ENCODE data around the gene JCAD.
"Not testable (repeated sequence)": the region's sequence is repeated elsewhere in the genome, so short reads cannot be mapped to it uniquely, and the experiment has no call there.

The JCAD gene

DNA sequence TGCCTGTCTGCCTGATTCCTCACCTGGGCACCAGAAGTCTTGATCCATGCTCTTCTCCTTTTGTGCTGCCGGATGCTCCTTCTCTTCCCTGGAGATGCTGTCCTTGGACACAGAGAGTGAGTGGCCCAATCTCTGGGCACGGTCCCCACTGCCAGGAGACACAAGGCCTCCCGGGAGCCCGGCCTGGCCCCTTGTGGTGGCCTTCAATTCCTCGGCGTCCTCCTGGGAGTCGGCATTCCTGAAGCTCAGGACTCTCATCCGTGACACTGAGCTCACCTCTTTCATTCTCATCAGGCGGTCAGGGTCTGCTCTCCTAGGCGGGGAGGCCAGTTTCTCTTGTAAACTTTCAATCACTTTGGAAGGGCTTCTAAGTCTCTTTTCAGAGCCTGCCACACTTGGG is 33.3 kb downstream of the JCAD start:
- no peak overlapping the region for H3K27ac ChIP-seq (replicated peaks)
- no peak for TF ChIP-seq SPI1 (IDR thresholded peaks at IDR 0.05; ENCODE audit: borderline replicate concordance, low read depth)
- TF ChIP-seq POLR2AphosphoS5 (IDR thresholded peaks at IDR 0.05; ENCODE audit: low read depth): no peak
- TF ChIP-seq, protein P1, sequence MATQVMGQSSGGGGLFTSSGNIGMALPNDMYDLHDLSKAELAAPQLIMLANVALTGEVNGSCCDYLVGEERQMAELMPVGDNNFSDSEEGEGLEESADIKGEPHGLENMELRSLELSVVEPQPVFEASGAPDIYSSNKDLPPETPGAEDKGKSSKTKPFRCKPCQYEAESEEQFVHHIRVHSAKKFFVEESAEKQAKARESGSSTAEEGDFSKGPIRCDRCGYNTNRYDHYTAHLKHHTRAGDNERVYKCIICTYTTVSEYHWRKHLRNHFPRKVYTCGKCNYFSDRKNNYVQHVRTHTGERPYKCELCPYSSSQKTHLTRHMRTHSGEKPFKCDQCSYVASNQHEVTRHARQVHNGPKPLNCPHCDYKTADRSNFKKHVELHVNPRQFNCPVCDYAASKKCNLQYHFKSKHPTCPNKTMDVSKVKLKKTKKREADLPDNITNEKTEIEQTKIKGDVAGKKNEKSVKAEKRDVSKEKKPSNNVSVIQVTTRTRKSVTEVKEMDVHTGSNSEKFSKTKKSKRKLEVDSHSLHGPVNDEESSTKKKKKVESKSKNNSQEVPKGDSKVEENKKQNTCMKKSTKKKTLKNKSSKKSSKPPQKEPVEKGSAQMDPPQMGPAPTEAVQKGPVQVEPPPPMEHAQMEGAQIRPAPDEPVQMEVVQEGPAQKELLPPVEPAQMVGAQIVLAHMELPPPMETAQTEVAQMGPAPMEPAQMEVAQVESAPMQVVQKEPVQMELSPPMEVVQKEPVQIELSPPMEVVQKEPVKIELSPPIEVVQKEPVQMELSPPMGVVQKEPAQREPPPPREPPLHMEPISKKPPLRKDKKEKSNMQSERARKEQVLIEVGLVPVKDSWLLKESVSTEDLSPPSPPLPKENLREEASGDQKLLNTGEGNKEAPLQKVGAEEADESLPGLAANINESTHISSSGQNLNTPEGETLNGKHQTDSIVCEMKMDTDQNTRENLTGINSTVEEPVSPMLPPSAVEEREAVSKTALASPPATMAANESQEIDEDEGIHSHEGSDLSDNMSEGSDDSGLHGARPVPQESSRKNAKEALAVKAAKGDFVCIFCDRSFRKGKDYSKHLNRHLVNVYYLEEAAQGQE (IDR thresholded peaks at IDR 0.05; ENCODE audit: insufficient replicate concordance, low read depth): no peak
- no peak for TF ChIP-seq GABPA (IDR thresholded peaks at IDR 0.05; ENCODE audit: low read depth)
- TF ChIP-seq, protein P2, sequence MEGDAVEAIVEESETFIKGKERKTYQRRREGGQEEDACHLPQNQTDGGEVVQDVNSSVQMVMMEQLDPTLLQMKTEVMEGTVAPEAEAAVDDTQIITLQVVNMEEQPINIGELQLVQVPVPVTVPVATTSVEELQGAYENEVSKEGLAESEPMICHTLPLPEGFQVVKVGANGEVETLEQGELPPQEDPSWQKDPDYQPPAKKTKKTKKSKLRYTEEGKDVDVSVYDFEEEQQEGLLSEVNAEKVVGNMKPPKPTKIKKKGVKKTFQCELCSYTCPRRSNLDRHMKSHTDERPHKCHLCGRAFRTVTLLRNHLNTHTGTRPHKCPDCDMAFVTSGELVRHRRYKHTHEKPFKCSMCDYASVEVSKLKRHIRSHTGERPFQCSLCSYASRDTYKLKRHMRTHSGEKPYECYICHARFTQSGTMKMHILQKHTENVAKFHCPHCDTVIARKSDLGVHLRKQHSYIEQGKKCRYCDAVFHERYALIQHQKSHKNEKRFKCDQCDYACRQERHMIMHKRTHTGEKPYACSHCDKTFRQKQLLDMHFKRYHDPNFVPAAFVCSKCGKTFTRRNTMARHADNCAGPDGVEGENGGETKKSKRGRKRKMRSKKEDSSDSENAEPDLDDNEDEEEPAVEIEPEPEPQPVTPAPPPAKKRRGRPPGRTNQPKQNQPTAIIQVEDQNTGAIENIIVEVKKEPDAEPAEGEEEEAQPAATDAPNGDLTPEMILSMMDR (IDR thresholded peaks at IDR 0.05; ENCODE audit: insufficient read depth, low read length): no peak
- DNase-seq (ENCODE audit: low read depth in 1 of 2, low spot score in 1 of 2): no peak
- no peak overlapping the region for H3K4me3 ChIP-seq (replicated peaks; ENCODE audit: insufficient read depth, low read length)
- no peaks in the 10 kb centered on the region for H3K27me3 ChIP-seq (ENCODE audit: insufficient read depth, poor library complexity, severe bottlenecking)

DNA sequence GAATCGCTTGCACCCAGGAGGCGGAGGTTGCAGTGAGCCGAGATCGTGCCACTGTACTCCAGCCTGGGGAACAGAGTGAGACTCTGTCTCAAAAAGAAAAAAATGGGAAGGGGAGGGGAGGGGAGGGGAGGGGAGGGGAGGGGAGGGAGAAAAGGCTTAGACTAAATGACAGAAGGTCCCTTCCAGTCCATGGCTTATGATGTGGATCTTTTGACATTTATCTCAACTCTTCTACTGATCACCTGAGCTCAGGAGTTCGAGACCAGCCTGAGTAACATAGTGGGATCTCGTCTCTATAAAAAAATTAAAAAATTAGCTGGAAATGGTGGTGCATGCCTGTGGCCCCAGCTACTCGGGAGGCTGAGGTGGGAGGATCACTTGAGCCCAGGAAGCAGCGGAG is 34.0 kb downstream of the JCAD start:
- H3K27ac ChIP-seq (replicated peaks); H3K27me3 ChIP-seq (ENCODE audit: insufficient read depth, poor library complexity, severe bottlenecking); DNase-seq (ENCODE audit: low read depth in 1 of 2, low spot score in 1 of 2); H3K4me3 ChIP-seq (replicated peaks; ENCODE audit: insufficient read depth, low read length): not testable (repeated sequence)

DNA sequence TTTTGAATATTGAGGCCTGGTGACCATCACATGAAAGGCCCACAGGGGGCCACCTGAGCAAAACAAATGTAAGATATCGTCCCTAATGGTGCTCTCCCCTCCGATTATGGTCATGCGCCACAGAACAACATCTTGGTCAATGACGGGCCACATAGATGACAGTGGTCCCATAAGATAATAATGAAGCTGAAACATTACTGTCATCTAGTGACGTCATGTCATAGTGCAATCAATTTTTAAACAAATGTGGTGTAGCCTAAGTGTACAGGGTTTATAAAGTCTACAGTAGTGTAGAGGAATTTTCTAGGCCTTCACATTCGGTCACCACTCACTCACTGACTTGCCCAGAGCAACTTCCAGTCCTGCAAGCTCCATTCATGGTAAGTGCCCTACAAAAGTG is 36.8 kb downstream of the JCAD start:
- Histone ChIP-seq H3K27me3 (ENCODE audit: insufficient read depth, poor library complexity, severe bottlenecking) (peaks cover 6% of the 10 kb centered on the region), H3K4me3 (replicated peaks; ENCODE audit: insufficient read depth, low read length) (no peak overlapping the region), H3K27ac (replicated peaks) (no peak overlapping the region)
- TF ChIP-seq, protein P1 (IDR thresholded peaks at IDR 0.05; ENCODE audit: insufficient replicate concordance, low read depth): no peak
- TF ChIP-seq POLR2AphosphoS5 (IDR thresholded peaks at IDR 0.05; ENCODE audit: low read depth) (no peak), SPI1 (IDR thresholded peaks at IDR 0.05; ENCODE audit: borderline replicate concordance, low read depth) (no peak), GABPA (IDR thresholded peaks at IDR 0.05; ENCODE audit: low read depth) (no peak)
- TF ChIP-seq, protein P2 (IDR thresholded peaks at IDR 0.05; ENCODE audit: insufficient read depth, low read length): no peak
- DNase-seq (ENCODE audit: low read depth in 1 of 2, low spot score in 1 of 2): no peak

DNA sequence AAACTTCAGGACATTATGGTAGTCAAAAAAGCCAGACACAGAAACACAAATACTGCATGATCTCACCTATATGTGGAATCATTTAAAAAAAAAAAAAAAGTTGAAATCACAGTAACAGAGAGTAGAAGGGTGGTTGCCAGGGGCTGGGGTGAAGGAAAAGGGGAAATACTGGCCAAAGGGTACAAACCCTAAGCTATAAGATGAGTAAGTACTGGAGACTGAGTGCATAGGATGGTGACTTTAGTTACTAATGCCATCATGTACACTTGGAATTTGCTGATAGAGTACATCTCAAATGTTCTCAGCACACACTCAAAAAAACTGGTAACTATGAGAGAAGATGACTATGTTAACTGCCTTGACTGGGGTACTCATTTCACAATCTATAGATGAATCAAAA is 39.9 kb downstream of the JCAD start:
- no peak for DNase-seq (ENCODE audit: low read depth in 1 of 2, low spot score in 1 of 2)
- no peak overlapping the region for H3K27ac ChIP-seq (replicated peaks)
- TF ChIP-seq SPI1 (IDR thresholded peaks at IDR 0.05; ENCODE audit: borderline replicate concordance, low read depth) (no peak), POLR2AphosphoS5 (IDR thresholded peaks at IDR 0.05; ENCODE audit: low read depth) (no peak), GABPA (IDR thresholded peaks at IDR 0.05; ENCODE audit: low read depth) (no peak)
- TF ChIP-seq, protein P2 (IDR thresholded peaks at IDR 0.05; ENCODE audit: insufficient read depth, low read length): no peak
- TF ChIP-seq, protein P1 (IDR thresholded peaks at IDR 0.05; ENCODE audit: insufficient replicate concordance, low read depth): no peak
- no peak overlapping the region for H3K4me3 ChIP-seq (replicated peaks; ENCODE audit: insufficient read depth, low read length)
- H3K27me3 ChIP-seq (ENCODE audit: insufficient read depth, poor library complexity, severe bottlenecking): peaks cover 10% of the 10 kb centered on the region
